ENCODE measurements around the gene POLR1A. TPM values are rescaled to one million over a fixed set of nuclear protein-coding genes. Genes with fewer than 3 reads are reported as not detected.

Gene POLR1A
- total and polyA plus RNA-seq, 8 donors, result 1.4 to 36.2 (median 5.5) TPM

GRCh38 chr2:86056590-86057331 is 48.9 kb downstream of the POLR1A start:
- H3K36me3 ChIP-seq, result peaks cover 21 to 66% (median 54%) of the 10 kb centered on the region in 4 donors
- WGBS, 5 donors, result 94 to 97% (median 96%) methylated on average over 4 of the region's 4 CpGs
- peaks cover 0 to 4% (median 2%) of the 10 kb centered on the region in 4 donors for H3K4me1 ChIP-seq
- intact Hi-C loops (cut with DNase I; ENCODE audit: low total_unique reads), result no loop called here
- DNase-seq, result no peak
- no peak for TF ChIP-seq EP300 (IDR thresholded peaks at IDR 0.05)
- TF ChIP-seq POLR2AphosphoS5 (IDR thresholded peaks at IDR 0.05), result no peak
- TF ChIP-seq POLR2A (IDR thresholded peaks at IDR 0.05), result no peak
- TF ChIP-seq CTCF (IDR thresholded peaks at IDR 0.05), result no peak
- no peaks in the 10 kb centered on the region for H3K9me3 ChIP-seq
- H3K4me3 ChIP-seq, result no peak overlapping the region
- no peaks in the 10 kb centered on the region for H3K27me3 ChIP-seq
- H3K27ac ChIP-seq, result no peak overlapping the region

- no peaks in the 10 kb centered on the region for H3K27me3 ChIP-seq
- H3K9me3 ChIP-seq, result no peaks in the 10 kb centered on the region
- TF ChIP-seq CTCF (IDR thresholded peaks at IDR 0.05) (no peak), POLR2AphosphoS5 (IDR thresholded peaks at IDR 0.05) (no peak), EP300 (IDR thresholded peaks at IDR 0.05) (no peak), POLR2A (IDR thresholded peaks at IDR 0.05) (no peak)
- peaks cover 26 to 76% (median 59%) of the 10 kb centered on the region in 4 donors for H3K36me3 ChIP-seq
- H3K4me1 ChIP-seq, result no peaks in the 10 kb centered on the region
- H3K4me3 ChIP-seq, result no peak overlapping the region
- intact Hi-C loops (cut with DNase I; ENCODE audit: low total_unique reads), result no loop called here
- DNase-seq, result no peak
- WGBS, 5 donors, result 87 to 97% (median 96%) methylated on average over 3 of the region's 3 CpGs
- H3K27ac ChIP-seq, result no peak overlapping the region
Observed at GRCh38 chr2:86055314-86055713, 50.4 kb downstream of the POLR1A start.

- TF ChIP-seq POLR2A (IDR thresholded peaks at IDR 0.05) (no peak), POLR2AphosphoS5 (IDR thresholded peaks at IDR 0.05) (no peak), CTCF (IDR thresholded peaks at IDR 0.05) (no peak), EP300 (IDR thresholded peaks at IDR 0.05) (no peak)
- no peaks in the 10 kb centered on the region for H3K4me1 ChIP-seq
- H3K36me3 ChIP-seq, result peaks cover 26 to 78% (median 60%) of the 10 kb centered on the region in 4 donors
- no peaks in the 10 kb centered on the region for H3K9me3 ChIP-seq
- no peak overlapping the region for H3K27ac ChIP-seq
- H3K4me3 ChIP-seq, result no peak overlapping the region
- DNase-seq, result no peak
- intact Hi-C loops (cut with DNase I; ENCODE audit: low total_unique reads), result no loop called here
- H3K27me3 ChIP-seq, result no peaks in the 10 kb centered on the region
- WGBS, 5 donors, result 74 to 94% (median 92%) methylated on average over 9 to 10 of the region's 10 CpGs
Observed at GRCh38 chr2:86054535-86055082, 51.1 kb downstream of the POLR1A start.

GRCh38 chr2:86053166-86053565 is 52.5 kb downstream of the POLR1A start:
- Histone ChIP-seq H3K9me3 (no peaks in the 10 kb centered on the region), H3K36me3 (peaks cover 35 to 88% (median 70%) of the 10 kb centered on the region in 4 donors), H3K4me3 (no peak overlapping the region), H3K27ac (no peak overlapping the region), H3K27me3 (no peaks in the 10 kb centered on the region), H3K4me1 (peaks cover 0 to 13% (median 2%) of the 10 kb centered on the region in 4 donors)
- intact Hi-C loops (cut with DNase I; ENCODE audit: low total_unique reads), result no loop called here
- TF ChIP-seq POLR2AphosphoS5 (IDR thresholded peaks at IDR 0.05) (no peak), POLR2A (IDR thresholded peaks at IDR 0.05) (no peak), EP300 (IDR thresholded peaks at IDR 0.05) (no peak), CTCF (IDR thresholded peaks at IDR 0.05) (no peak)
- 93 to 97% (median 95%) methylated on average over 4 of the region's 4 CpGs for WGBS, 5 donors
- no peak for DNase-seq
